GM21526 (cell line): ENCODE results near the gene TOB1.
"Not testable (repeated sequence)": the region's sequence is repeated elsewhere in the genome, so short reads cannot be mapped to it uniquely, and the experiment has no call there.

Experiments used
- ATAC-seq: cut with Tn5 transposase; IDR thresholded peaks from one replicate; pipeline ENCODE4 v1.9.1; 2021; ENCODE audit warnings: moderate library complexity; ENCODE audit not compliant: unreplicated experiment, low FRiP score

TOB1 gene

GRCh38 chr17:50898369-50899004 is 32.3 kb upstream of the TOB1 start:
- no peak for ATAC-seq

DNA sequence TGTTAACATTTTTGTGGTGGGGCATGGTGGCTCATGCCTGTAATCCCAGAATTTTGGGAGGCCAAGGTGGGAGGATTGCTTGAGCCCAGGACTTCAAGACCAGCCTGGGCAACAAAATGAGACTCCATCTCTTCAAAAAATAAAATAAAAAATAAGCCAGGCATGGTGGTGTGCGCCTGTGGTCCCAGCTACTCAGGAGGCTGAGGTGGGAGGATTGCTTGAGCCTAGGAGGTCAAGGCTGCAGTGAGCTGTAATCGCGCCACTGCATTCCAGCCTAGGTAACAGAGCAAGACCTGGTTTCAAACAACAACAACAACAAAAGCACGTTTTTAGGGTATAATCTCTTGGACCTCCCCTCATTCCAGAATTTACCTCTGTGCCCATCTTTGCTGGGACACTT is 28.4 kb upstream of the TOB1 start:
- not testable (repeated sequence) for ATAC-seq

DNA sequence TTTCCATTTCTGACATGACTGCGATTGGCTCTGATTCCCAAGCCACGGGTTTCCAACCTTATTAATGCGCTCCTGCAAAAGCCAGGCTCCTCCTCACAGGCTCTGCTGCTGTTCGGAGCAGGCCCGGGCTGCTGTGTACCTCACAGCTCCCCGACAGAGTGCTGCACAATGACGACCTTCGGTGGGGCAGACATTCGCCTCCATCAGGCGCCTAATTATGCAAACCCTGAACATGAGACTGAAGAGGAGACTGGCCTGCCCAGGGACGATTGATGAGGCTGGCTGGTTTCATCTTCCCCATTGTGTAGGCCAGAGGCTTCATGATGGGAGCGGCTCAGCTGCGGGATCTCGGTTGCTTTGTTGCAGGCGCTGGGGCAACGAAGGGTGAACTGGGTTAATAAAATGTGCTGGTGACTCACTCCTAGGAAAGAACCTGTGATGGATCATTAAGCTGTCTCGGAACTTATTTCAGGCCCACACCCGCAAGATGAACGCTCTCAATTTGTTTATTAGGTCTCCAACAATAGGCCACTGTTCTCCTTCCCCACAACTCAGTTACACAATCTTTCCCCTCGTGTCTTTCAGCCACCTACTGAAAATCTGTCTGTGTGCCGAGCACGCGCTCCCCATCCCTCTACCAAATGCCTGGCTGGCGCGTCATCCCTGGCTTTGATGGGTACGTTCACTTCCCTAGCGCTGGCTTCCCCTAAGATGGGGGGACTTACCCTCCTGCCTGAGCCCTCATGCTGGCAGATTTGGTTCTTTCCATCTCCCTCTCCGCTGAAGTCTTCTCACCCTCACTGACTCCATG is 27.2 kb upstream of the TOB1 start:
- no peak for ATAC-seq

GRCh38 chr17:50892101-50892776 is 26.1 kb upstream of the TOB1 start:
- no peak for ATAC-seq

GRCh38 chr17:50891577-50891989 is 25.4 kb upstream of the TOB1 start:
- ATAC-seq = no peak

GRCh38 chr17:50890675-50891516 is 24.7 kb upstream of the TOB1 start:
- ATAC-seq = no peak

GRCh38 chr17:50889528-50890118 is 23.5 kb upstream of the TOB1 start:
- no peak for ATAC-seq

GRCh38 chr17:50887705-50888245 is 21.6 kb upstream of the TOB1 start:
- ATAC-seq = no peak

GRCh38 chr17:50884439-50885311 is 18.5 kb upstream of the TOB1 start:
- ATAC-seq = no peak

- ATAC-seq = no peak
These were observed 17.8 kb upstream of the TOB1 start for GRCh38 chr17:50883850-50884438.

GRCh38 chr17:50882851-50883250 is 16.7 kb upstream of the TOB1 start:
- ATAC-seq = no peak

- no peak for ATAC-seq
These were observed 15.0 kb upstream of the TOB1 start for GRCh38 chr17:50881182-50881581.

- no peak for ATAC-seq
These were observed 12.9 kb upstream of the TOB1 start for GRCh38 chr17:50879086-50879485.

DNA sequence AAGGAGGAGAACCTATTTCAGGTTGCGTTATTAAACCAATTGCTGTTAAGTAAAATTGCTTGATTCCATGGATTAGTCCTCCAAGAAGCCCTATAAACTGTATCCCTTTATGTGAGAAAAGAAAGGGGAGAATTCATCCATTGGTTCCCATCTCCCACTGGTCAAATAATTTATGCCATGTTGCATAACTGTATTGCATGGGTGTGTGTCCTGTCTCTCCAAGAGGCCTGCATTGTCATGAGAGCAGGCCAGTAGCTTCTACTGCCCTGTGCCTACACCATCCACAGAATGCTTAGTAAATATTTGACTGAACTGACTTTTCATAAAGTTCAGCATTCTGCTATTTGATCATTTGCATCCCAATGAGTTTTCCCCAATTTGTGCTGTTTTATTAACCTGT is 11.7 kb upstream of the TOB1 start:
- ATAC-seq = no peak

- ATAC-seq = not testable (repeated sequence)
These were observed 10.9 kb upstream of the TOB1 start for GRCh38 chr17:50877042-50877441.

GRCh38 chr17:50875074-50875473 is 8.9 kb upstream of the TOB1 start:
- ATAC-seq = no peak

- ATAC-seq = no peak
These were observed 6.7 kb upstream of the TOB1 start for GRCh38 chr17:50872710-50873424.

GRCh38 chr17:50871898-50872297 is 5.7 kb upstream of the TOB1 start:
- no peak for ATAC-seq
